GM12878 (cell line): ENCODE data around the gene GNB5. TPM values are rescaled to one million over a fixed set of nuclear protein-coding genes. Genes with fewer than 3 reads are reported as not detected.

Experiments
- ATAC-seq: fragments of 200-7000 bp; cut with Tn5 transposase; 3 replicates; pipeline ENCODE4 v1.9.1; 2020; ENCODE audit warnings: mild to moderate bottlenecking, moderate library complexity
- BruUV-seq: library from RNA; stranded (reverse); fragments of 400-500 nt; replicated peaks from 2 replicates; lab custom pipeline; 2021; lab: Mats Ljungman, UMichigan
- CTCF ChIA-PET: fragments of 300-600 bp; sonication (Branson Sonifier 250); formaldehyde crosslinking; extraction: SDS; loops from one replicate; lab custom pipeline; 2021; ENCODE audit warnings: inconsistent platforms; lab: Yijun Ruan, JAX
- POLR2A ChIA-PET: fragments of 350-600 bp; formaldehyde crosslinking; extraction: SDS; loops from one replicate; lab custom pipeline; 2021; ENCODE audit warnings: inconsistent platforms; lab: Charles Lee
- RAD21 ChIA-PET: fragments of 300-600 bp; sonication (Branson Sonifier 250); formaldehyde crosslinking; loops from one replicate; lab custom pipeline; 2023; ENCODE audit warnings: antibody characterized with exemption; ENCODE audit not compliant: unreplicated experiment; lab: Charles Lee
- SMC1A ChIA-PET: fragments of 300-600 bp; sonication (Branson Sonifier 250); formaldehyde crosslinking; loops from one replicate; lab custom pipeline; 2023; ENCODE audit not compliant: unreplicated experiment, uncharacterized antibody; lab: Charles Lee
- DNase-seq: peaks from one replicate; pipeline ENCODE4 v3.0.0-alpha.2; 2011; ENCODE audit warnings: low read depth, low spot score
- FAIRE-seq: peaks from 3 replicates; lab custom pipeline; 2011; peaks lifted over from hg19 to GRCh38; lab: Jason Lieb, UNC
- H2AFZ ChIP-seq: 2 replicates; pipeline ENCODE4 v1.6.0; 2011; ENCODE audit warnings: low read depth, low read length, control low read depth; ENCODE audit not compliant: control insufficient read depth
- H3K27ac ChIP-seq: 2 replicates; pipeline ENCODE4 v1.5.1; 2011; ENCODE audit warnings: control low read depth; ENCODE audit not compliant: control insufficient read depth, insufficient read depth
- H3K27me3 ChIP-seq, 2 experiments: replicated peaks in 1 of 2; 2 replicates each; pipeline versions ENCODE4 v1.6.0 to v1.6.1; 2011; ENCODE audit warnings: low read length in 1 of 2; ENCODE audit not compliant: control insufficient read depth in 2 of 2, insufficient read depth in 2 of 2
- H3K36me3 ChIP-seq, 2 experiments: 2 replicates each; pipeline ENCODE4 v1.5.1; 2011; ENCODE audit warnings: low read length in 1 of 2; ENCODE audit not compliant: control insufficient read depth in 2 of 2, insufficient read depth in 2 of 2
- H3K4me1 ChIP-seq: 2 replicates; pipeline ENCODE4 v1.6.1; 2011; ENCODE audit warnings: mild to moderate bottlenecking, low read length, moderate library complexity, mixed read lengths; ENCODE audit not compliant: control insufficient read depth, insufficient read depth
- H3K4me2 ChIP-seq: 2 replicates; pipeline ENCODE4 v1.6.0; 2011; ENCODE audit warnings: control low read depth; ENCODE audit not compliant: control insufficient read depth, insufficient read depth
- H3K4me3 ChIP-seq: fragments of 200-600 bp; sonication (generic); 2 replicates; pipeline ENCODE4 v1.5.1; 2016
- H3K79me2 ChIP-seq: 2 replicates; pipeline ENCODE4 v1.6.0; 2011; ENCODE audit warnings: low read length; ENCODE audit not compliant: control insufficient read depth, insufficient read depth
- H3K9ac ChIP-seq: 2 replicates; pipeline ENCODE4 v1.8.0; 2011; ENCODE audit warnings: low read length, control low read depth, mixed read lengths; ENCODE audit not compliant: control insufficient read depth, insufficient read depth
- H3K9me3 ChIP-seq: replicated peaks from 3 replicates; pipeline ENCODE4 v1.5.1; 2011; ENCODE audit warnings: mild to moderate bottlenecking, low read length; ENCODE audit not compliant: control insufficient read depth, insufficient read depth
- H4K20me1 ChIP-seq: 2 replicates; pipeline ENCODE4 v1.6.0; 2011; ENCODE audit not compliant: control insufficient read depth, insufficient read depth
- EP300 ChIP-seq, 2 experiments: fragments of 150-350 bp in 1 of 2; IDR thresholded peaks; 2 replicates each; pipeline ENCODE4 v1.6.1; 2011 to 2012; ENCODE audit warnings: low read depth in 2 of 2, low read length in 2 of 2, borderline replicate concordance in 1 of 2, improper control_type of control experiment in 1 of 2, inconsistent platforms in 1 of 2; ENCODE audit not compliant: control insufficient read depth in 1 of 2
- MYB ChIP-seq: fragments of 150-350 bp; IDR thresholded peaks from 2 replicates; pipeline ENCODE4 v1.6.1; 2014; ENCODE audit warnings: mild to moderate bottlenecking, low read depth, low read length, borderline replicate concordance
- POLR2A ChIP-seq: IDR thresholded peaks from 2 replicates; pipeline ENCODE4 v1.6.1; 2011; ENCODE audit warnings: low read depth, mild to moderate bottlenecking, low read length
- SPI1 ChIP-seq: IDR thresholded peaks from 2 replicates; pipeline ENCODE4 v1.6.1; 2011; ENCODE audit warnings: low read depth, mild to moderate bottlenecking, low read length, moderate library complexity, borderline replicate concordance; ENCODE audit not compliant: insufficient read depth
- ZBED1 ChIP-seq: IDR thresholded peaks from 2 replicates; pipeline ENCODE4 v1.6.1; 2016; ENCODE audit warnings: borderline replicate concordance
- WGBS: methylation state at CpG from one replicate; pipeline ENCODE4 v1.1.6; 2016; ENCODE audit warnings: low lambda C conversion rate; ENCODE audit not compliant: insufficient replicate concordance, insufficient coverage; ENCODE audit errors: missing lambda C conversion rate; 5-methylcytosine and 5-hydroxymethylcytosine counted together
- in situ Hi-C: fragments of 300-500 bp; cut with MboI; formaldehyde crosslinking; loops from 9 replicates; pipeline ENCODE4 v1.14.3; 2018; ENCODE audit warnings: mixed read lengths
- intact Hi-C: fragments of 100-400 bp; cut with micrococcal nuclease; formaldehyde crosslinking; loops from one replicate; pipeline ENCODE4 v1.14.2; 2022; ENCODE audit not compliant: unreplicated experiment
- polyA plus RNA-seq, 11 experiments: library from polyadenylated mRNA; depleted of rRNA in 4 of 11; unstranded in 6 of 11; stranded (reverse) in 5 of 11; fragments of >200 nt; fragmentation: Nextera tagmentation in 4 of 11; fragmentation: Illumina TruSeq in 1 of 11; extraction: Ambion mirVana in 4 of 11; extraction: Trizol in 1 of 11; gene quantifications; 1 replicate in 1 of 11; 2 replicates in 10 of 11; pipeline versions ENCODE4 v1.2.1 to v1.2.3, GENCODE V29; 2011 to 2016; ENCODE audit warnings: inconsistent platforms in 2 of 11, missing spikeins in 2 of 11, low read depth in 1 of 11
- total RNA-seq, 4 experiments: library from RNA; depleted of rRNA in 3 of 4; stranded (reverse); fragments of >200 nt in 3 of 4; fragmentation: Illumina TruSeq in 1 of 4; extraction: Trizol in 1 of 4; gene quantifications; 2 replicates each; pipeline versions ENCODE4 v1.2.1 to v1.2.3, GENCODE V29; 2013 to 2021
- TF ChIP-seq, protein P1 (sequence below): fragments of 450-650 bp; IDR thresholded peaks from 2 replicates; pipeline ENCODE4 v1.6.1; 2017; ENCODE audit warnings: mild to moderate bottlenecking, low read depth, inconsistent platforms; ENCODE audit not compliant: poor library complexity, severe bottlenecking
- TF ChIP-seq, protein P2 (sequence below): fragments of 450-650 bp; IDR thresholded peaks from 2 replicates; pipeline ENCODE4 v1.6.1; 2017; ENCODE audit warnings: low read depth, mild to moderate bottlenecking, moderate library complexity
- TF ChIP-seq, protein P3 (sequence below): IDR thresholded peaks from 2 replicates; pipeline ENCODE4 v1.6.1; 2012; ENCODE audit warnings: low read depth, low read length, improper control_type of control experiment
- TF ChIP-seq, protein P4 (sequence below): IDR thresholded peaks from 2 replicates; pipeline ENCODE4 v1.6.1; 2011; ENCODE audit warnings: low read depth, low read length, improper control_type of control experiment, borderline replicate concordance

Gene GNB5
- total and polyA plus RNA-seq, 10 of the 15 experiments (the other 5 are each of a cell fraction or from before 2014, with no cell fraction given) = 2.4 to 25.9 (median 15.2) TPM

DNA sequence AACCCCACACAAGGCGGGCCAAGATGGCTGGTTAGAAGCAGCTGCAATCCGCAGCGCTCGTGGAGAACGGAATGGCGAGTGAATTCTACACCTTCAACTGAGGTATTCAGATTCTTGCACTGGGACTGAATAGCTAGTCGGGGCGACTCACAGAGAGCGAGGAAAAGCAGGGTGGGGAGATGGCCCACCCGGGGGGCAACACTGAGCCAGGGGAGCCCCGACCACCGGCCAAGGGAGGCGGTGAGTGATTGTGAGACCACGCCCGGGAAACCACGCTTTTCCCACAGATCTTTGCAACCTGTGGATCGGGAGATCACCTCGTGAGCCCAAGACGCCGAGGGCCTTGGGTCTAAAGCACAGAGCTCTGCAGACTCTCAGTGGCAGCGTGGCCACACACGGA, 28.3 kb downstream of the GNB5 start:
- Histone ChIP-seq H4K20me1 (no peaks in the 10 kb centered on the region), H3K9me3 (no peaks in the 10 kb centered on the region), H3K79me2 (no peaks in the 10 kb centered on the region), H3K36me3 (no peaks in the 10 kb centered on the region; a peak in 1 of 4 replicates), H3K27ac (no peak overlapping the region)
- intact Hi-C loops (no loop called here), in situ Hi-C loops (no loop called here)
- ATAC-seq (no peak), DNase-seq (no peak)
- CTCF ChIA-PET = interaction anchor here (0.8 to 4.7 kb wide), 8 partner anchors 13 to 341 kb away, joined by 3 to 38 read pairs (median 3); no protein-coding TSS in a partner anchor
- POLR2A ChIA-PET = no interaction called here
- BruUV-seq = no TSS peak
- TF ChIP-seq, protein P1, sequence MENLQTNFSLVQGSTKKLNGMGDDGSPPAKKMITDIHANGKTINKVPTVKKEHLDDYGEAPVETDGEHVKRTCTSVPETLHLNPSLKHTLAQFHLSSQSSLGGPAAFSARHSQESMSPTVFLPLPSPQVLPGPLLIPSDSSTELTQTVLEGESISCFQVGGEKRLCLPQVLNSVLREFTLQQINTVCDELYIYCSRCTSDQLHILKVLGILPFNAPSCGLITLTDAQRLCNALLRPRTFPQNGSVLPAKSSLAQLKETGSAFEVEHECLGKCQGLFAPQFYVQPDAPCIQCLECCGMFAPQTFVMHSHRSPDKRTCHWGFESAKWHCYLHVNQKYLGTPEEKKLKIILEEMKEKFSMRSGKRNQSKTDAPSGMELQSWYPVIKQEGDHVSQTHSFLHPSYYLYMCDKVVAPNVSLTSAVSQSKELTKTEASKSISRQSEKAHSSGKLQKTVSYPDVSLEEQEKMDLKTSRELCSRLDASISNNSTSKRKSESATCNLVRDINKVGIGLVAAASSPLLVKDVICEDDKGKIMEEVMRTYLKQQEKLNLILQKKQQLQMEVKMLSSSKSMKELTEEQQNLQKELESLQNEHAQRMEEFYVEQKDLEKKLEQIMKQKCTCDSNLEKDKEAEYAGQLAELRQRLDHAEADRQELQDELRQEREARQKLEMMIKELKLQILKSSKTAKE = no peak
- no peak for TF ChIP-seq MYB
- TF ChIP-seq, protein P2, sequence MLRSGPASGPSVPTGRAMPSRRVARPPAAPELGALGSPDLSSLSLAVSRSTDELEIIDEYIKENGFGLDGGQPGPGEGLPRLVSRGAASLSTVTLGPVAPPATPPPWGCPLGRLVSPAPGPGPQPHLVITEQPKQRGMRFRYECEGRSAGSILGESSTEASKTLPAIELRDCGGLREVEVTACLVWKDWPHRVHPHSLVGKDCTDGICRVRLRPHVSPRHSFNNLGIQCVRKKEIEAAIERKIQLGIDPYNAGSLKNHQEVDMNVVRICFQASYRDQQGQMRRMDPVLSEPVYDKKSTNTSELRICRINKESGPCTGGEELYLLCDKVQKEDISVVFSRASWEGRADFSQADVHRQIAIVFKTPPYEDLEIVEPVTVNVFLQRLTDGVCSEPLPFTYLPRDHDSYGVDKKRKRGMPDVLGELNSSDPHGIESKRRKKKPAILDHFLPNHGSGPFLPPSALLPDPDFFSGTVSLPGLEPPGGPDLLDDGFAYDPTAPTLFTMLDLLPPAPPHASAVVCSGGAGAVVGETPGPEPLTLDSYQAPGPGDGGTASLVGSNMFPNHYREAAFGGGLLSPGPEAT = no peak
- no peak for TF ChIP-seq POLR2A
- TF ChIP-seq, protein P3, sequence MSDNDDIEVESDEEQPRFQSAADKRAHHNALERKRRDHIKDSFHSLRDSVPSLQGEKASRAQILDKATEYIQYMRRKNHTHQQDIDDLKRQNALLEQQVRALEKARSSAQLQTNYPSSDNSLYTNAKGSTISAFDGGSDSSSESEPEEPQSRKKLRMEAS = no peak
- TF ChIP-seq, protein P4, sequence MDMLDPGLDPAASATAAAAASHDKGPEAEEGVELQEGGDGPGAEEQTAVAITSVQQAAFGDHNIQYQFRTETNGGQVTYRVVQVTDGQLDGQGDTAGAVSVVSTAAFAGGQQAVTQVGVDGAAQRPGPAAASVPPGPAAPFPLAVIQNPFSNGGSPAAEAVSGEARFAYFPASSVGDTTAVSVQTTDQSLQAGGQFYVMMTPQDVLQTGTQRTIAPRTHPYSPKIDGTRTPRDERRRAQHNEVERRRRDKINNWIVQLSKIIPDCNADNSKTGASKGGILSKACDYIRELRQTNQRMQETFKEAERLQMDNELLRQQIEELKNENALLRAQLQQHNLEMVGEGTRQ = no peak
- no peak for TF ChIP-seq ZBED1
- TF ChIP-seq SPI1 = no peak
- no peak for TF ChIP-seq EP300 (IDR thresholded peaks at IDR 0.05; ENCODE audit: borderline replicate concordance in 1 of 2, control insufficient read depth in 1 of 2, low read depth in 2 of 2, low read length in 2 of 2)
- TF ChIP-seq, all 136 proteins: peak for 0
- Histone ChIP-seq H3K4me3 (no peak overlapping the region), H3K27me3 (no peaks in the 10 kb centered on the region), H3K4me1 (no peaks in the 10 kb centered on the region), H3K9ac (no peak overlapping the region), H2AFZ (no peak overlapping the region), H3K4me2 (no peak overlapping the region)
- RAD21 ChIA-PET = no interaction called here
- SMC1A ChIA-PET = interaction anchor here (1.1 to 3.6 kb wide), 3 partner anchors 20 to 280 kb away, joined by 3 to 11 read pairs (median 3); no protein-coding TSS in a partner anchor
- FAIRE-seq = no peak
- 87% methylated on average over 22 of the region's 22 CpGs for WGBS
